ENCODE measurements around the gene ENDOV. TPM values are rescaled to one million over a fixed set of nuclear protein-coding genes. Genes with fewer than 3 reads are reported as not detected.
A peak's percentile ranks its signal among the peaks of the same experiment; 100 is the strongest.

Gene ENDOV
- total and polyA plus RNA-seq, 9 donors = 8.9 to 24.1 (median 20.8) TPM

- no peaks in the 10 kb centered on the region for H3K36me3 ChIP-seq
- H3K27ac ChIP-seq = no peak within 1 kb of the TSS
- WGBS, 3 donors = 1% methylated on average over 61 to 136 of the region's 136 CpGs
- H3K9me3 ChIP-seq = no peaks in the 10 kb centered on the region
- intact Hi-C loops (cut with DNase I) = loop anchor here in 1 of 4 donors (5.0 kb wide), 2 partner anchors 381 to 511 kb away; no protein-coding TSS in a partner anchor
- H3K4me1 ChIP-seq (ENCODE audit: insufficient read depth) = peaks cover 3% of the 10 kb centered on the region
- peaks cover 21% of the 10 kb centered on the region for H3K27me3 ChIP-seq
- H3K4me3 ChIP-seq = peak within 1 kb of the TSS; percentile 26
- TF ChIP-seq CTCF (IDR thresholded peaks at IDR 0.05) = no peak
- no peak for TF ChIP-seq EP300 (IDR thresholded peaks at IDR 0.05)
- TF ChIP-seq POLR2A (IDR thresholded peaks at IDR 0.05) = no peak
- DNase-seq = peak in 1 of 5 donors; percentile 40
Measured at GRCh38 chr17:80475910-80476876, 61.2 kb downstream of the ENDOV start, which contains the start of gene NPTX1. Gene NPTX1 (minus strand): TSS chr17:80476607. CDS start chr17:80476446, 161 bp downstream.

- TF ChIP-seq CTCF (IDR thresholded peaks at IDR 0.05) (no peak), POLR2A (IDR thresholded peaks at IDR 0.05) (no peak), EP300 (IDR thresholded peaks at IDR 0.05) (no peak)
- intact Hi-C loops (cut with DNase I) = loop anchor here in 1 of 4 donors (5.0 kb wide), 2 partner anchors 380 to 510 kb away; no protein-coding TSS in a partner anchor
Measured at GRCh38 chr17:80476877-80477646, 62.1 kb downstream of the ENDOV start.

GRCh38 chr17:80477647-80478478, 62.9 kb downstream of the ENDOV start:
- peaks cover 3% of the 10 kb centered on the region for H3K4me1 ChIP-seq (ENCODE audit: insufficient read depth)
- TF ChIP-seq CTCF (IDR thresholded peaks at IDR 0.05) = peak; percentile 10 to 59 (median 38)
- no peak for TF ChIP-seq EP300 (IDR thresholded peaks at IDR 0.05)
- no peak for TF ChIP-seq POLR2A (IDR thresholded peaks at IDR 0.05)
- no peaks in the 10 kb centered on the region for H3K9me3 ChIP-seq
- WGBS, 3 donors = 1 to 2% (median 1%) methylated on average over 50 to 103 of the region's 103 CpGs
- no peak overlapping the region for H3K27ac ChIP-seq
- no peak overlapping the region for H3K4me3 ChIP-seq
- no peaks in the 10 kb centered on the region for H3K36me3 ChIP-seq
- intact Hi-C loops (cut with DNase I) = loop anchor here in 1 of 4 donors (5.0 kb wide), 2 partner anchors 379 to 509 kb away; no protein-coding TSS in a partner anchor
- peaks cover 23% of the 10 kb centered on the region for H3K27me3 ChIP-seq
- peak; percentile 39 to 77 (median 60) for DNase-seq

More at GRCh38 chr17:80476877-80477646, 62.1 kb downstream of the ENDOV start:
- 1 to 3% (median 2%) methylated on average over 63 to 84 of the region's 84 CpGs for WGBS, 3 donors
- Histone ChIP-seq H3K9me3 (no peaks in the 10 kb centered on the region), H3K27ac (no peak overlapping the region), H3K36me3 (no peaks in the 10 kb centered on the region), H3K4me3 (peak overlapping the region; percentile 26), H3K4me1 (ENCODE audit: insufficient read depth) (peaks cover 3% of the 10 kb centered on the region), H3K27me3 (peaks cover 23% of the 10 kb centered on the region)
- no peak for DNase-seq

Data from ovary (tissue), 9 donors.